Stimulated activated CD8-positive, alpha-beta memory T cell treated with anti-CD3 and anti-CD28 coated beads, Interleukin-2, amount 100 ng/mL, for 48 hours (primary cell): ENCODE data around the gene MYH11.
"Not testable (repeated sequence)": the region's sequence is repeated elsewhere in the genome, so short reads cannot be mapped to it uniquely, and the experiment has no call there.

Experiments
- DNase-seq, 2 donors: peaks; one replicate each; pipeline ENCODE4 v3.0.0-alpha.2; 2020; ENCODE audit warnings: low read depth in 2 of 2

Gene MYH11

DNA sequence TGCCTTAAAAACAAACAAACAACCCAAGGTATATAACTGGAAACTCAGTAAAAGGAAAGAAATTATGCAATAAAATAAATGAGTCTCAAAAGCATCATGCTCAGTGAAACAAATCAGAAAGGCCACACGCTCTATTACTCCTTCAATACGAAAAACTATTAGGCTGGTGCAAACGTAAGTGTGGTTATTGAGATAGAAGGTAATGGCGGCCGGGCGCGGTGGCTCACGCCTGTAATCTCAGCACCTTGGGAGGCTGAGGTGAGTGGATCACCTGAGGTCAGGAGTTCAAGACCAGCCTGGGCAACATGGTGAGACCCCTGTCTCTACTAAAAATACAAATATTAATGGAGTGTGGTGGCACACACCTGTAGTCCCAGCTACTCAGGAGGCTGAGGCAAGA is 17.6 kb downstream of the MYH11 start:
- DNase-seq, result not testable (repeated sequence)

- no peak for DNase-seq
Measured at GRCh38 chr16:15837761-15838160, 19.1 kb downstream of the MYH11 start.

- DNase-seq, result no peak
Measured at GRCh38 chr16:15836965-15837611, 19.7 kb downstream of the MYH11 start.

DNA sequence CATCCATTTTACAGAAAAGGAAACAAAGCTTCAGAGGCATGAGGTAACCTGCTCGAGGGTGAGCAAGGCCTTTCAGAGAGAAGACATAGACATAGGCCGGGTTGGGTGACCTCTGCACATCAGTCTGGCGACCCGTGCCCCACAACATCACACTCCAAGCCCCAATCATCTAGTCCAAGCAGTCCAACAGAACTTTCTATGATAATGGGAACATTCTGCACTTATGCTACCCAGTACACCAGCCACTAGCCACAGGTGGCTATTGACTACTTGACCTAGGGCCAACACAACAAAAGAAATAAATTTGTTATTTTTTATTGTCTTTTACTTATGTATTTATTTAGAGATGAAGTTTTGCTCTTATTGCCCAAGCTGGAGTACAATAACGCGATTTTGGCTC is 20.8 kb downstream of the MYH11 start:
- no peak for DNase-seq

- DNase-seq, result no peak
Measured at GRCh38 chr16:15835136-15835878, 21.5 kb downstream of the MYH11 start.

GRCh38 chr16:15834502-15834901 is 22.3 kb downstream of the MYH11 start:
- no peak for DNase-seq

- DNase-seq, result no peak
Measured at GRCh38 chr16:15833541-15833940, 23.3 kb downstream of the MYH11 start.

DNA sequence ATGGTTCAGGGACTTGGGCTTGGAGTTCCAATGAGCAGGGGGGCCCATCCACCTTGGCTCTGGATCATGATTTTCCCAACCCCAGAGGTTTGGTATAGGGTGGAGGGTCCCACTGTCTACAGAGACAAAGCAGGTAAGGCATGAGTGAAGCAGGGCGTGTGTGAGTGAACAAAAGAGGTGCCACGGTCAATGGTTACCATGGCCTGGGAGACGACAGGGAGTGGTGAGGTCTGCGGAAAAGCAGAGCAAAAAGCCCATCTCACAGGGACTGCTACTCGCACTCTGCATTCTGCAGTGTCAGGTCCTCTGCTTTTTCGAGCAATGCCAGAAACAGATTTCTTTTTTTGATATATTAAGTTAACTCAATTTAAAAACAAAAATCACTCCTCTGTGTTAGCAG is 24.6 kb downstream of the MYH11 start:
- DNase-seq, result no peak

DNA sequence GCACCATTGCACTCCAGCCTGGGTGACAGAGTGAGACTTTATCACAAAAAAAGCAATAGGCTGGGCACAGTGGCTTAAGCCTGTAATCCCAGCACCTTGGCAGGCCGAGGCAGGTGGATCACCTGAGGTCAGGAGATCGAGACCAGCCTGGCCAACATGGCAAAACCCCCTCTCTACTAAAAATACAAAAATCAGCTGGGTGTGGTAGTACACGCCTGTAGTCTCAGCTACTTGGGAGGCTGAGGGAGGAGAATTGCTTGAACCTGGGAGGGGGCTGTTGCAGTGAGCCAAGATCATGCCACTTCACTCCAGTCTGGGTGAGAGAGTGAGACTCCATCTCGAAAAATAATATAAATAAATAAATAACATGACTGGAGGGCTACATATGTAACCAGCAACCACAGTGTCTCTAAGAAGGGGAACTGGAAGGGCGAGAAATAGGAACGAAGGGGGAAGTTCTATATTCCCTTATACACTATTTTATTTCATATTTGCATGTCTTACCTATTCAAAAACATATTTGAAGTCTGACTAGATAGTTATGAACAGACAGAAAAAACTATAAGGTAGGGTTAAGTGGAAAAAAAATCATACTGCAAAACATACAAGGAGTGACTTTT is 25.9 kb downstream of the MYH11 start:
- no peak for DNase-seq

- no peak for DNase-seq
Measured at GRCh38 chr16:15829460-15829859, 27.4 kb downstream of the MYH11 start.

DNA sequence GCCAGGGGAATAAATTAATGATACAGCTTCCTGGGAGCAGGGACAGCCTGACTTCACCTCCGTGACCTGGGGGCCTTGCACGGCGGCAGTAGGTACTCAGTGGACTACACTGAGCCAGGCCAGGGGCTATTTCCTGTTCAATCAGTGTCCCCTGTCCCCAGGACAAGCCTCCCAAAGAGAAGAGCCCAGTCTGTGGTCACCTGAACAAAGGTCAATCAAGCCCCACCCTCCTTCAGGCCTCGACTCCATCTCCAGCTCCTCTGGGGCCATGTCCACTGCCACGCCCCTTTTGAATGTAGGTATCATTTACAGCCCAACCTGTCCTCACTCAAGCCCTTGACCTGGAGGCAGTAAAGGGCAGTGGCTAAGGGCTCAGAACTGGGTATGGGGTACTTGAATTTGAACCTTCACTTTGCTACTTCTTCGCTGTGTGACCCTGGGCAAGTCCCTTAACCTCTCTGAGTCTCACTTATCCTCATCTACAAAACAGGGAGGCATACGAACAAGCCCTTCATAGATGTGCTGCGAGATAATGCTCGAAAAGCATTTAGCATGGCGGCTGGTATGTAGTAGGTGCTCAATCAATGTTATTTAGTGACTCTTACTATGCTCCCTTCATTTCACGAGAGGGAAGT is 29.0 kb downstream of the MYH11 start:
- DNase-seq, result no peak

DNA sequence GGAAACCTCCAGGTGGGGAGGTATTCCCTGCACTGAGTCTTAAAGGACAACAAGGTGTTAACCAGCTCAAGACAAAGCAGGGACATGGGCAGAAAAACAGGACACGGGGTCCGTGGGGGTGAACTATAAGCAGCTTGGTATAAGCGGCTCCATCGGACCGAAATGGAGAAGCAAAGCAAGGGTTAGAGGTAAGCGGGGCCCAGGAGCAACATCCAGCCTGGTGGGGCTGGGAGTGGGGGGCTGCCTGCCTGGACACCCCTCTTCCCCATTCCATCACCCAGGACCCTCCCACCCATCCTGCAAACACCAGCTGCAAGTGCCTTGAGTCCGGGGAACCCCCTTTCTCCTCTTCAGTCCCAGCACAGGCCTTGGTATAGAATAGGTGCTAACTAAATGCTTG is 29.5 kb downstream of the MYH11 start:
- DNase-seq, result no peak

- DNase-seq, result no peak
Measured at GRCh38 chr16:15825750-15826305, 31.0 kb downstream of the MYH11 start.

DNA sequence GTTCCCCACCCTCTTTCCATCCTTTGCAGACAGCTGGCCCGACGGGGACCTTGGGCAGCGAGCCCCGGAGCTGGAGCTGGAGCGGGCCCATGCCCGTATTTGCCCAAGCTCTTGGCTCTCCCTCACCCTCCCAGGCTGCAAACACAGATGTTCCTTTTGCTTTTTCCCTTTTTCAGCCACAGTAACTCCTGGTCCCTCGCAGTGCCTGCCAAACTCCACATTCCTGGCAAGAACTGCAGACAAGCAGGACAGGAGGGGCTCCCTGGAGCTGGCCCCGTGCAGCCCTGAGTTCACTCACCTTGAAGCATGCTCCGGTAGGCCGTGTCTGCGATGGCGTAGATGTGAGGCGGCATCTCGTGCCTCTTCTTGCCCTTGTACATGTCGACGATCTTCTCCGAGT is 33.9 kb downstream of the MYH11 start:
- DNase-seq, result no peak

- no peak for DNase-seq
Measured at GRCh38 chr16:15820837-15821236, 36.0 kb downstream of the MYH11 start.

- no peak for DNase-seq
Measured at GRCh38 chr16:15819046-15819445, 37.8 kb downstream of the MYH11 start.

- no peak for DNase-seq
Measured at GRCh38 chr16:15817446-15817845, 39.4 kb downstream of the MYH11 start.

DNA sequence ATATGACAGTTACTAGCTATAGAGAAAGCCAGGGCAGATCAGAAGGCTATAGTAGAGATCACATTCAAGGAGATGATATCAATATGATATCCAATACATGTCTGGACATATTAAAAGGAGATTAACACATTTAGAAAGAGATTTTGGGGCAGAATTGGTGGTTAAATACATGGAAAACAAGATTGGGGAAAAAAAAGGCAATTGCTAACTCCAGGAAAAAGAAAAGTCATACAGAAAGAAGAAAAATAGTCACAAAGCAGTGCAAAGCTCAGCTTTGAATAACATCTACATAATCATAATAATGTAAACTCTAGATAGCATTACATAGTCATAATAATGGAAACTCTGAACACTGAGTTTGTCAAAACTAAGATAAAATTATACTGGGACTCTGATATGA is 40.6 kb downstream of the MYH11 start:
- no peak for DNase-seq

GRCh38 chr16:15812401-15812750 is 44.5 kb downstream of the MYH11 start:
- DNase-seq, result not testable (repeated sequence)

DNA sequence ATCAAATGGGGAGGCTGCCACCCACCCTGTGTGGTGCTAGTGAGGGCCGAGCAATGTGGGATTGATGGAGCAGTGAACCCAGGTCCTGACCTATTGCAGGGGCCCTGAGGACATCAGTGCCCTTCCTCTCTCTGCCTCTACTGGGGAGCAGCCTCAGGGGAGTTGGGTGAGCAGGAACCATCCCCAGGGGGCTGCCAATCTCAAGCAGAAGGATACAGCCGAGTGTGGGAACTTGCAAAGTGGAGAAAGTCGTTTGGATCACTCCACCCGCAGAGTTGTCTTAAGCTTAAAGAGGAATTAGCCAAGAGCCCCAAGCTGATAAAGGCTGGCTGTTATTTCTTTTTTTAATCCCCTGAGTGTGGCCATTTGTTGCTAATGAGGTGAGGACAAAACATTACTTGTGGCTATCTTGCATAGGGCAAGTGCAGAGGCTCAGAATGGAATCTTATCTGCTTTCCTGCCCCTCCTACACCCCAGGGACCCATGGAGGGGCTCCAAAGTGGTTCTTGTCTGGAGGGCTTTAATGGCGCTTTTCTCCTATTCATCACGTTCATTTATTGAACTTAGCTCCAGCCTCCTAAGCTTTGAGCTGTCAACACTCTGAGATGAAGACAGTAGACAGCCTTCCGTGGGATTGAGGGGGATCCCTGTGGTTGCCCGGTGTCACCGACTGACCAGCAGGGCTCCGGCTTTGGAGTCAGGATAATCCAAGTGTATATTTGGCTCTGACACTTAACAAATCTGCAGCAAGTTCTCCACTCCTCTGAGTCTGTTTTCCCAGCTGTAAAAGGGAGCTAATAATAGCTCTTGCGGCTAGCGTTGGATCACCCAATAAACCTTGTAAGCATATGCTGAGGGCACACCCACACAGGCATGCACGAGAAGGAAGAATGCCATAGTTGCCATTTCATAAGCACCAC is 45.1 kb downstream of the MYH11 start:
- DNase-seq, result no peak

DNA sequence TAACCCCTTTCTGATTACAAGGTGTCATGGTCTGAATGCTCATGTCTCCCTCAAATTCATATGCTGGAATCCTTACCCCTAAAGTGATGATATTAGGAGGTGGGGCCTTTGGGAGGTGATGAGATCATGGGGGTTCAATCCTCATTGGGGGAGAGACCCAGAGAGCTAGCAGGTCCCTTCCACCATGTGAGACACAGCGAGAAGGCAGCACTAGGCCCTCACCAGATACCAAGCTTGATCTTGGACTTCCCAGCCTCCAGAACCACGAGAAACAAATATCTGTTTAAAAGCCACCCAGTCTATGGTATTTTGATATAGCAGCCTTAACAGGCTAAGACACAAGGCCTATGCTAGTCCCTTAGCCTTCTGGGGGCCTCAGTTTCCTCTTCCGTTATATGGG is 45.9 kb downstream of the MYH11 start:
- DNase-seq, result no peak
